HG03378 (cell line): Measurements from ENCODE around the gene STXBP2.

Experiments used
- ATAC-seq: cut with Tn5 transposase; IDR thresholded peaks from one replicate; pipeline ENCODE4 v1.9.1; 2021; ENCODE audit warnings: mild to moderate bottlenecking, moderate library complexity; ENCODE audit not compliant: unreplicated experiment

STXBP2 gene

DNA sequence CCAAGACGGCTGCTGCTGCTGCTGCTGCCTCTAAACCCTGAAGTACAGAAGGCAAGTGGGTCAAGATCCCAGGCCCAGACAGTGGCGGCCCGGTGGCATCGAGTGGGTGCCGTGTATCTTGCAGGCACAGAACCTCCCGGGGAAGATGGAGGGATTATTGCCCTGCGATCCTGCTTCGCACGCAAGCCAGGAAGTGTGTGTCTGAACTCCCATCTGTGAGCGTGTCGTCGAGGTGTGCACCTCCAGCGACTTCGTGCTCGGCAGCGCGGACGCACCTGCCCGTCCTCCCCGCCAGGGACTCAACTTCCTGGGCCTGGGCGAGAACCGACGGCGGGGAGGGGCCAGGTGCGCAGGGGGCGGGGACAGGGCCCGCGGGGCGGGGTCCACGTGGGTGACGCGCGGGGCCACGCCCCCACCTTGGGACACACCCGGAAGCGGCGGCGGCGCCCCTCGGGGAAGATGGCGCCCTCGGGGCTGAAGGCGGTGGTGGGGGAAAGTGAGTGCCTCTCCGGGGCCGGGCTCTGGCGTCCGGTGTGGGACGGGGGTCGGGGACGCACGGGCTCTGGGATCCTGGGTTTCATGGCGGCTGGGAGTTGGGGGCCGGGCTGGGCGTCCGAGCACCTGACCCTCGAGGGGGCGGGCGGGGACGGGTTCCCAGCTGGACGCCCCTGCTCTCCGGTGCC is at the start of gene STXBP2:
STXBP2 (plus strand) TSS at position 420 of the 683 bp plus-strand sequence; CDS start at position 460, 40 bp downstream.
- no peak for ATAC-seq

- ATAC-seq = no peak
Observed at GRCh38 chr19:7589822-7590221, 47.1 kb upstream of the STXBP2 start.

GRCh38 chr19:7590256-7590655 is 46.7 kb upstream of the STXBP2 start:
- ATAC-seq = no peak

DNA sequence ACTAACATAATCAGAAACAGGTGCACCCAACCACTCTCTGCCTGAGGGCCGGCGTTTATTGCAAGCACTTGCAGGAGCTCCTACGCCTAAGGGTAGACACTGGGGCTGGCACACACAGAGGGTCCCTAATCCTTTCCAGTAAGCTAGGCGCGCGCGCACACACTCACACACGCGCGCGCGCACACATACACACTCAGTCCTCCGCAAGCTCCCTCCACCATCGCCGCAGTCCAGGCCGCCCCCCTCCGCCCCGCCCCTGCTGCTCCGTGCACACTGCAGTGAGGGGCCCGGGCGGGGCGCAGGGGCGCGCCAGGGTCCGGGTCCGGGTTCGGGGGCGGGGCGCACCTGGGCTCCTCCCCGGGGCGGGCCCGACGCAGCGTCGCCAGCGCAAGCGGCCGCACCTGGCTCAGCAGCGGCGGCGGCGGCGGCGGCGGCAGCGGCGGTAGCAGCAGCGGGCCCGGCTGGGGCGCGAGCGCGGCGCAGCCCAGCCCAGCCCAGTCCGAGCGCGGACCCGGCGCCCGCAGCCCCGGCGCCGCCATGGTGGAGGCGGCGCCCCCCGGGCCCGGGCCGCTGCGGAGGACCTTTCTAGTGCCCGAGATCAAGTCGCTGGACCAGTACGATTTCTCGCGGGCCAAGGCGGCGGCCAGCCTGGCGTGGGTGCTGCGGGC is 41.3 kb upstream of the STXBP2 start, which contains the start of gene CAMSAP3:
CAMSAP3 (plus strand) TSS at position 398 of the 668 bp plus-strand sequence; CDS start at position 538, 140 bp downstream.
- ATAC-seq = no peak

DNA sequence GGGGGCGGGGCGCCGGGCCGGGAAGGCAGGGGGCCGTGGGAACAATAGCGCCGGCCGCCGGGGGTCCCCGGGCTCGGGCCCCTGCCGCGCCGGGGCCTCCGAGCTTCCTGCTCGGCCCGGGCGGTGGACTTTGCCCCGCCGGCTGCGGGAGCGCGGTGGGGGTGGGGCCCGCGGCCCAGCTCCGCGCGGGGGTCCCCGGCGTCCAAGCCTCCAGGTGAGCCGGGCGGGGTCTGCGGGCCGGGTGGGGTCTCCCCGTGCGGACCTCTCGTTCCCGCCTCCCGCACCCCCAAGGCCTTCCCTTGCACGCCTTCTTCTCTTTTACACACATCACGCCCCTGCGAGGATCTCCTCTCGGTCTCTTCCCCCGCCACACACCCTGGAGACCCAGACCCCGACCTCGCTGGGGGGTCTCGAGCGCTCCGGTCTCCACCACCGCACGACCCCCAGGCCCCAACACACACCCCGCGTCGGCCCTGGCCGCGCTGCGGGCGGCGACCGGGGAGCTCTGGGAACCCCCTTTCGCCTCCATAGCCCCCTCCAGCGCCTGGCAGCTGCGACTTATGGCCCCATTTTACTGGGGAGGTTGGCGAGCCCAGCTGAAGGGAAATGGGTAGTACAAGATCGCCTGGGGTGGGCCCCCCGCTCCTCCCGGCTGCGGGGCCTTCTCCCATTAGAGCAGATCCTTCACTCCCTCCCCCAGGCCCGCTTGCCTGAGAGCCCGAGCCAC is 40.5 kb upstream of the STXBP2 start:
- ATAC-seq = no peak

DNA sequence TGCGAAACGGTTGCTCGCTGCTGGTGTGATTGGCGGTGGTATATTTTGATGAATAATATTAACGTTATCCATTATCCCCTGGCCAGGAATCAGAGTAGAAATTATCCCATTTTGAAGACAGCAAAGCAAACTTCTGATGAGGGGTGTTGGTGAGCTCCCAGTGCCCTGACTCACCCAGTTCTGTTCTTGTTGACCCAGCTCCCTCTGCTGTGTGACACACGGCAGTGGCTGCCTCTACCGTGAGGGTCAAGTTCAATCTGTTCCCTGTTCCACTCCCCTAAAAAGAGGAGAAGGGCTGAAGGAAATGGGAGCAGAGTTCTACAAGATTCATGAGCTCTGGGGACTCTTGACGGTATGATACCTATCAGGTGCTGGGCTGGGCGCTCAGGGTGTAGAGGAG is 39.2 kb upstream of the STXBP2 start:
- ATAC-seq = no peak

GRCh38 chr19:7598180-7598579 is 38.7 kb upstream of the STXBP2 start:
- ATAC-seq = no peak

DNA sequence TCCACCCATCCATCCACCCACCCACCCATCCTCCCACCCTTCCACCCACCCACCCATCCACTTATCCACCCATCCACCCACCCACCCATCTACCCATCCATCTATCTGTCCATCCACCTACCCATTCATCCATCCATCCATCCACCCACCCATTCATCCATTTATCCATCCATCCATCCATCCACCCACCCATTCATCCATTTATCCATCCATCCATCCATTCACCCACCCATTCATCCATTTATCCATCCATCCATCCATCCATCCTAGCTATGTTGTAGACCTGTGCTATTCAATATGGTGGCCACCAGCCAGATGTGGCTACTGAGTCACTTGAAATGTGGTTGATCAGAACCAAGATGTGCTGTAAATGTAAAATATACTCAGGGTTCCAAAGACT is 36.2 kb upstream of the STXBP2 start:
- ATAC-seq = no peak

DNA sequence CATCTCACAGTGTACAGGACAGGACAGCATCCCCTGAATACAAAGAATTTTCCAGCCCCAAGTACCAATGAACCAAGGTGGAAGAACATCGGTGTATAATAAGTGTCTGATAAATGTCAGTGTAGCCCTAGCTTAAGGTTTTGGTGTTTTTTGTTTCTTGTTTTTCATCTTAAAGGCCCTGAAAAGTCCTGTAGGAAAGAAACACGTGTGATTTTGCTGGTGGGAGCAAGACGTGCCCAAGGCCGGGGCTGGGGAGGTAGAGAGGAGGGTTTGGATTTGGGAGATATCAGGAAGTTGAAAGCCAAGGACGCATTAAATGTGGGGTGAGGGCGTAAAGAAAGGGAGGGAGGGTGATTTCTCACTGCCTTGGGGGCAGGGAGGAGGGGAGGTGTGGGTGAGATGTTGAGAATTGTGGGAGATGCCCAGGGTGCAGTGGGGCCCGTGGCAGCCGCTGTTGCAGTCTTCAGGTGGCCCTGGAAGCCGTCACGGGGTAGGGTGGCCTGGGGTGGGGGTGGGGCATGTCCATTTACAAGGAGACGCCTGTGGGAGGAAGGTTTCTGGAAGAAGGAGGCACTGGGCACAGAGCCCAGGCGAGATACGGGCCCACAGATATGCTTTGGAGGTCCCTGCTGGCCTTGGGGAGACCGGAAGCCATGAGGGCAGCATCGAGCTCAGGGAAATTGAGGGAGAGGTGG is 34.5 kb upstream of the STXBP2 start:
- no peak for ATAC-seq

- ATAC-seq = no peak
Observed at GRCh38 chr19:7602935-7603497, 33.9 kb upstream of the STXBP2 start.

- no peak for ATAC-seq
Observed at GRCh38 chr19:7603919-7604318, 33.0 kb upstream of the STXBP2 start.

DNA sequence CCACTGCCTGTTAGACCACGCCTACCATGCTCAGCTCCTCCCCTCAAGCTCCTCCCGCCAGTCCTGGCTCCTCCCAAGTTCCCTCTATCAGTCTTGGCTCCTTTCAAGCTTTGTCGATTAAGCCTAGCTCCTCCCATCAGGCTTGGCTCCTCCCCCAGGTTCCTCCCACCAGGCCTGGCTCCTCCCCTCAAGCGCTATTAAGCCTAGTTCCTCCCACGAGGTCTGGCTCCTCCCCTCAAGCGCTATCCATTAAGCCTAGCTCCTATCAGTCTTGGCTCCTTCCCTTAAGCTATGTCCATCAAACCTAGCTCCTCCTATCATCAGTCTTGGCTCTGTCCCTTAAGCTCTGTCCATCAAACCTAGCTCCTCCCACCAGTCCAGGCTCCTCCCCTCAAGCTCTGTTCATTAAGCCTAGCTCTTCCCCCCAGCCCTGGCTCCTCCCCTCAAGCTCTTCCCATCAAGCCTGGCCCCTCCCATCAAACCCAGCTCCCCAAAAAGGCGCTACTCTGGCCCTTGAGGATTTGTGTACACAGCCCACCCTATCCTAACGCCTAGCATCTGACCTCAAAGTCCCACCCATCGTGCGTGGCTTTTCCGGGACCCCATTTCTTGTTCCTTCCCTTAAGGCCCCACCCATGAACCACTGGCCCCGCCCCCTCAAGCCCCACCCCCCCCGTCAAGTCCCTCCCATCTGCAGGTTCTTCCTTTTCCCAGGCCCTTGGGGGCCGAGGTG is 31.3 kb upstream of the STXBP2 start:
- no peak for ATAC-seq

DNA sequence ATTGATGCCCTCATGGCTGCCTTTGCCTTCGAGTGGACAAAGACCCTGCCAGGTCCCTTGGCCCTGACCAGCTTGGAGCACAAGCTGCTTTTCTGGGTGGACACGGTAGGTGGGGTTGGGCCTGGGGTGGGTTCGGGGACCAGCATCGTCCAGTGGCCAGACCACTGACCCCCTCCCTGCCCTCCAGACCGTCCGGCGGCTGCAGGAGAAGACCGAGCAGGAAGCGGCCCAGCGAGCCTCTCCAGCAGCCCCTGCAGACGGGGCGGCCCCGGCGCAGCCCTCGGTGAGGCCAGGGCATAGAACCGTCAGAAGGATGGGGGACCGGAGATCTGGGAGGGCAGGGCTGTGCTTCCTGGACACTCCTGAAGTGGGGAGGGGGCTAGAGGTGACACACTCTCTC is 30.6 kb upstream of the STXBP2 start:
- no peak for ATAC-seq

GRCh38 chr19:7607212-7607873 is 29.6 kb upstream of the STXBP2 start:
- no peak for ATAC-seq

DNA sequence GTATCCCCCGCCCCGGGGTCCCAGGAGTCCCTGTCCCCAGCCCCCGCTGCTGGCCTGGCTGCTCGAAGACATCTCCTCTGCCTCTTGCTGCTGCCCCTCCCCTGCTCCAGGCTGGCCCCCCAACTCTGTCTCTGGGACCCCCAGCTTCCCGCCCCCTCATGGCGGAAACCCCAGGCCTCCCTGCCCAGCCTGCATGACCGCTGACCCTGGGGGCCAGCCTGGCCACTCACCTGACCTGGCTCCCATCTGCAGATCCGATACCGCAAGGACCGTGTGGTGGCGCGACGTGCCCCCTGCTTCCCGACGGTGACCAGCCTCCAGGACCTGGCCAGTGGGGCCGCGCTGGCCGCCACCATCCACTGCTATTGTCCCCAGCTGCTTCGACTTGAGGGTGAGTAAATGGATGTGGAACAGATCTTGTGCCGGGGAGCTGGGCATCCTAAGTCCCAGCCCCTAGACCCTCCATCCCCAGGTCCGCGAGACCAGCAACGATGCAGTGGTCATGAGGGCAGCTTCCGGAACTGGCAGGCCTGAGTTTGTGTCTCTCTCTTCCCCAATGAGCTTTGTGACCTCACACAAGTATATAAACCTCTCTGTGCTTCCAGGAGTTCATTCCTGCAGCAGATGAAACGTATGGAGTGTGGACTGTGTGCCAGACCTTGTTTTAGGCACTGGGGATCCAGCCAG is 28.9 kb upstream of the STXBP2 start:
- no peak for ATAC-seq

GRCh38 chr19:7610491-7611240 is 26.2 kb upstream of the STXBP2 start:
- no peak for ATAC-seq

- ATAC-seq = no peak
Observed at GRCh38 chr19:7611541-7612279, 25.2 kb upstream of the STXBP2 start.
